Left lung (tissue), 10 donors: Measurements from ENCODE around the gene MVK. TPM values are rescaled to one million over a fixed set of nuclear protein-coding genes. Genes with fewer than 3 reads are reported as not detected.

Experiments used
- ATAC-seq: fragments of 200-7000 bp; cut with Tn5 transposase; one replicate; pipeline ENCODE4 v1.9.1; 2020; ENCODE audit warnings: moderate library complexity
- DNase-seq, 4 donors: peaks; one replicate each; pipeline ENCODE4 v3.0.0-alpha.2; 2013 to 2020
- H3K27ac ChIP-seq, 2 donors: fragments of 200-600 bp; sonication (generic) in 1 of 2; one replicate each; pipeline versions ENCODE4 v1.5.0 to v1.8.0; 2020 to 2021
- H3K27me3 ChIP-seq, 2 donors: fragments of 200-600 bp; sonication (generic) in 1 of 2; one replicate each; pipeline versions ENCODE4 v1.5.0 to v1.8.0; 2020 to 2021
- H3K36me3 ChIP-seq, 2 donors: fragments of 200-600 bp; sonication (generic) in 1 of 2; one replicate each; pipeline versions ENCODE4 v1.5.0 to v1.8.0; 2020 to 2021
- H3K4me1 ChIP-seq, 2 donors: fragments of 200-600 bp; one replicate each; pipeline ENCODE4 v1.8.0; 2021
- H3K4me3 ChIP-seq, 2 donors: fragments of 200-600 bp; sonication (generic) in 1 of 2; one replicate each; pipeline versions ENCODE4 v1.5.0 to v1.8.0; 2020 to 2021; ENCODE audit warnings: mild to moderate bottlenecking in 1 of 2
- H3K9me3 ChIP-seq, 2 donors: fragments of 200-600 bp; sonication (generic) in 1 of 2; one replicate each; pipeline versions ENCODE4 v1.5.0 to v1.8.0; 2020 to 2021
- intact Hi-C, 2 donors: fragments of 100-400 bp; cut with DNase I; formaldehyde crosslinking; loops; one replicate each; pipeline versions ENCODE4 v1.11.2 to v1.14.2; 2022
- polyA plus RNA-seq, 6 donors: library from polyadenylated mRNA; unstranded; fragments of 120-200 nt; gene quantifications; one replicate each; pipeline ENCODE4 v1.2.1, GENCODE V29; 2013; ENCODE audit not compliant: insufficient read length in 6 of 6
- total RNA-seq, 2 donors: library from RNA; stranded (reverse); fragmentation: NEBNext Ultra II Directional; extraction: Animal tissue kit (Norgen Biotek cat#: 25700); gene quantifications; one replicate each; pipeline ENCODE4 v1.2.1, GENCODE V29; 2021
- TF ChIP-seq, protein P1 (sequence below), 2 donors: fragments of 200-600 bp; sonication (generic) in 1 of 2; IDR thresholded peaks; one replicate each; pipeline versions ENCODE4 v1.5.0 to v1.8.0; 2021; ENCODE audit warnings: antibody characterized with exemption in 2 of 2
- donor health status: DM: no; HTN: yes; CAD: no.
- donor health status: DM: no; HTN: no; CAD: no.

Gene MVK
- total and polyA plus RNA-seq, 8 donors, result 11.1 to 46.1 (median 16.3) TPM

DNA sequence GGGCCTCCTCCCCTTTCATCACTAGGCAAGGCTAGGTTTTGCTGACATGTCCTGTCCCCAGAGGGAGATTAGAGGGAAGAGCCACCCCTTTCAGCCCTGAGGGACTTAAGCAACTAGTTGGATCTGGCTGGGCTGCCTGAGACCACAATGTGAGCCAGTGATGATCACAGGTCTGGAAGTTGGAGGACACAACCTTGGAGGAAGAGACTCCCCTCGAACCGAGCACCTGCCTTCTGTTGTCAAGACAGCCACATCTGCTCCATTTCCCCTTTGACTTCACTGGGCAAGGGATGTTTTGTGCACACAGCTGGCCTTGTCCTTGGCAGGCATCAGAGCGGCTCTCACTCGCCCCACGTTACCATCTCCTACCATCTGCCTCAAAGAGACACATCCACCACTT, 31.4 kb downstream of the MVK start:
- H3K9me3 ChIP-seq, result no peaks in the 10 kb centered on the region
- no peaks in the 10 kb centered on the region for H3K36me3 ChIP-seq
- intact Hi-C loops, result no loop called here
- no peak overlapping the region for H3K4me3 ChIP-seq
- ATAC-seq (no peak), DNase-seq (no peak)
- H3K27me3 ChIP-seq, result peaks cover 0 to 34% of the 10 kb centered on the region in 2 donors
- no peaks in the 10 kb centered on the region for H3K4me1 ChIP-seq
- no peak overlapping the region for H3K27ac ChIP-seq
- TF ChIP-seq, protein P1, sequence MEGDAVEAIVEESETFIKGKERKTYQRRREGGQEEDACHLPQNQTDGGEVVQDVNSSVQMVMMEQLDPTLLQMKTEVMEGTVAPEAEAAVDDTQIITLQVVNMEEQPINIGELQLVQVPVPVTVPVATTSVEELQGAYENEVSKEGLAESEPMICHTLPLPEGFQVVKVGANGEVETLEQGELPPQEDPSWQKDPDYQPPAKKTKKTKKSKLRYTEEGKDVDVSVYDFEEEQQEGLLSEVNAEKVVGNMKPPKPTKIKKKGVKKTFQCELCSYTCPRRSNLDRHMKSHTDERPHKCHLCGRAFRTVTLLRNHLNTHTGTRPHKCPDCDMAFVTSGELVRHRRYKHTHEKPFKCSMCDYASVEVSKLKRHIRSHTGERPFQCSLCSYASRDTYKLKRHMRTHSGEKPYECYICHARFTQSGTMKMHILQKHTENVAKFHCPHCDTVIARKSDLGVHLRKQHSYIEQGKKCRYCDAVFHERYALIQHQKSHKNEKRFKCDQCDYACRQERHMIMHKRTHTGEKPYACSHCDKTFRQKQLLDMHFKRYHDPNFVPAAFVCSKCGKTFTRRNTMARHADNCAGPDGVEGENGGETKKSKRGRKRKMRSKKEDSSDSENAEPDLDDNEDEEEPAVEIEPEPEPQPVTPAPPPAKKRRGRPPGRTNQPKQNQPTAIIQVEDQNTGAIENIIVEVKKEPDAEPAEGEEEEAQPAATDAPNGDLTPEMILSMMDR (IDR thresholded peaks at IDR 0.05), result no peak

GRCh38 chr12:109605599-109606228, 32.1 kb downstream of the MVK start:
- H3K36me3 ChIP-seq, result no peaks in the 10 kb centered on the region
- H3K27ac ChIP-seq, result no peak overlapping the region
- ATAC-seq (no peak), DNase-seq (no peak)
- no peaks in the 10 kb centered on the region for H3K4me1 ChIP-seq
- TF ChIP-seq, protein P1 (IDR thresholded peaks at IDR 0.05), result no peak
- intact Hi-C loops, result no loop called here
- H3K4me3 ChIP-seq, result no peak overlapping the region
- H3K27me3 ChIP-seq, result peaks cover 0 to 34% of the 10 kb centered on the region in 2 donors
- H3K9me3 ChIP-seq, result no peaks in the 10 kb centered on the region

DNA sequence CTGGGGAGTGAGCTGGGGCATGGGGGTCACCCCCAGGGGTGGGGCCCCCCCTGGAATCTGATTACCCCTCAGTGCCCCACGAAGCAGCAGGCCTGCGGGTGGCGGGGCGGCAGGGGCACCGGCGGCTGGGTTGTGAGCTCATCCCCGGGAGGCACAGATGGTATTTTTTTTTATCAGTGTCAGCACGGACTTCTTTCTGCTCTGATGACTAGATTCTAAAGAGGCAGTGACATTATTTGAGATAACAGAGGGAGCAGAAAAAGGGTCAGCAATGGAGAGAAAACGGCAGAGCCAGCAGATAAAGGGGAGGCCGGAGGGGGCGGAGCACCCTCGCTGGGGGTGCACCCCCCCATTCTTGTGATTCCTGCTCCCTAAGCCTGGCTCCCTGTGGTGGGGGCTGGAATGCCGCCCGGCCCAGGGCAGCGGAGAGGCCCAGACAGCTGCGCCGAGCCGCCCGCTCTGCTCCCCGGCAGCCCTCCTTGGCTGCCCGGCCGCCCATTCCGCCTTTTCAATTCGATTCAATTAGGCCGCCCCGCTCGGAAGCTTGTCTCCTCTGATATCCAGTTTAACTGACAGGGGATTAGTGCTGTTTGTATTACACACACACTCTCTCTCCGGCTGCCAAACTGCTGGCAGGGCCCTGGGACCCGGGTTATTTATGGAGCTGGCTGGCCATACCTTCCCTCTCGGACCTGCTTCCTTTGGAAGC, 32.9 kb downstream of the MVK start:
- intact Hi-C loops, result no loop called here
- DNase-seq (peak in 2 of 4 donors; percentile 46 to 54), ATAC-seq (no peak)
- TF ChIP-seq, protein P1 (IDR thresholded peaks at IDR 0.05), result no peak
- no peaks in the 10 kb centered on the region for H3K9me3 ChIP-seq
- H3K27ac ChIP-seq, result no peak overlapping the region
- no peaks in the 10 kb centered on the region for H3K36me3 ChIP-seq
- no peaks in the 10 kb centered on the region for H3K4me1 ChIP-seq
- peaks cover 0 to 42% of the 10 kb centered on the region in 2 donors for H3K27me3 ChIP-seq
- H3K4me3 ChIP-seq, result no peak overlapping the region

DNA sequence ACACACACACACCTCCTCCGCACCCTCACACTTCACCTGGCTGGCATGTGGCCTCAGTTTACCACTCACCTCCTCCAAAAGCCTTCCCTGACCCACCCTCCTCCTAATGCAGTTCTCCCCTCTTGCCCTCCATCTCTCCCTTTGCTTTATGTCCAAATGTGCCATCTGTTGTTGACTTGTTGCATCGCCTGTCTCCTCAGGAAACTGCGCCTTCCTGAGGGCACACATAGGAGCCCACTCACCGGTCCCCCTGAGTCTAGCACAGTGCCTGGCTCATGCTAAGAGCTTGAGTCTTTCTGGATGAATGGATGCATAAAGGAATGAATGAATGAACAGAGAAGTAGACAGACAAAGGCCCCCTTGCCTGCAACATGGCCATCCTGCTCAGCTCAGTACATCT, 34.0 kb downstream of the MVK start:
- ATAC-seq, result no peak
- Histone ChIP-seq H3K27me3 (peaks cover 0 to 50% of the 10 kb centered on the region in 2 donors), H3K9me3 (no peaks in the 10 kb centered on the region), H3K4me3 (no peak overlapping the region), H3K4me1 (no peaks in the 10 kb centered on the region), H3K36me3 (no peaks in the 10 kb centered on the region), H3K27ac (no peak overlapping the region)
- TF ChIP-seq, protein P1 (IDR thresholded peaks at IDR 0.05), result no peak
- no peak for DNase-seq
- intact Hi-C loops, result no loop called here

- no peak for ATAC-seq
- Histone ChIP-seq H3K36me3 (no peaks in the 10 kb centered on the region), H3K4me3 (no peak overlapping the region), H3K27ac (no peak overlapping the region), H3K4me1 (no peaks in the 10 kb centered on the region), H3K27me3 (peaks cover 0 to 53% of the 10 kb centered on the region in 2 donors), H3K9me3 (no peaks in the 10 kb centered on the region)
- intact Hi-C loops, result no loop called here
- TF ChIP-seq, protein P1 (IDR thresholded peaks at IDR 0.05), result no peak
- DNase-seq, result no peak
Observed at GRCh38 chr12:109608270-109608669, 34.7 kb downstream of the MVK start.
